Right lobe of liver (tissue), 4 donors: ENCODE measurements around the gene AKAP13.

ENCODE experiments used
- CTCF ChIP-seq, 4 donors: fragments of 200-600 bp in 3 of 4; fragments of 450-650 bp in 1 of 4; IDR thresholded peaks; one replicate each; pipeline versions ENCODE4 v1.5.1 to v1.8.0; 2016 to 2022; ENCODE audit warnings: antibody characterized with exemption in 4 of 4, mild to moderate bottlenecking in 2 of 4
- POLR2A ChIP-seq: fragments of 450-650 bp; IDR thresholded peaks from one replicate; pipeline ENCODE4 v1.6.1; 2017; ENCODE audit warnings: antibody characterized with exemption, mild to moderate bottlenecking
- donor health status: DM: no; HTN: no; CAD: no.
- donor health status: DM: no; HTN: no; CAD: no.
- donor health status: DM: no; HTN: yes; CAD: no.

GRCh38 chr15:85771271-85771670 lies 390.9 kb downstream of the AKAP13 start:
- no peak for TF ChIP-seq CTCF (IDR thresholded peaks at IDR 0.05)
- TF ChIP-seq POLR2A = no peak
